ENCODE measurements around the gene GPS1. TPM values are rescaled to one million over a fixed set of nuclear protein-coding genes. Genes with fewer than 3 reads are reported as not detected.

GPS1 gene
- total RNA-seq, 1 donor = 93.7 TPM

- Histone ChIP-seq H3K36me3 (ENCODE audit: insufficient read depth, low read length) (peaks cover 46% of the 10 kb centered on the region), H3K9me3 (ENCODE audit: low read depth, low read length) (no peaks in the 10 kb centered on the region), H2AFZ (ENCODE audit: low read length) (no peak overlapping the region), H3K4me2 (ENCODE audit: insufficient read depth, low read length) (no peak overlapping the region), H3K27ac (ENCODE audit: low read depth, low read length) (no peak overlapping the region), H3K4me1 (ENCODE audit: insufficient read depth, low read length) (peaks cover under 1% of the 10 kb centered on the region), H3K27me3 (ENCODE audit: insufficient read depth, low read length) (no peaks in the 10 kb centered on the region), H3K79me2 (ENCODE audit: insufficient read depth, low read length) (peaks cover 16% of the 10 kb centered on the region), H3K4me3 (ENCODE audit: insufficient read depth, low read length) (no peak overlapping the region), H4K20me1 (ENCODE audit: insufficient read depth, low read length) (peaks cover 3% of the 10 kb centered on the region)
- DNase-seq (ENCODE audit: insufficient read length, low spot score, missing footprints) = peak; percentile 84
- TF ChIP-seq CTCF (IDR thresholded peaks at IDR 0.05; ENCODE audit: extremely low read depth, low read depth, low read length) = no peak
Measured at GRCh38 chr17:82058230-82058854, 6.6 kb downstream of the GPS1 start.

GRCh38 chr17:82058855-82059249 lies 7.2 kb downstream of the GPS1 start:
- Histone ChIP-seq H3K4me1 (ENCODE audit: insufficient read depth, low read length) (no peaks in the 10 kb centered on the region), H3K4me3 (ENCODE audit: insufficient read depth, low read length) (no peak overlapping the region), H3K27me3 (ENCODE audit: insufficient read depth, low read length) (no peaks in the 10 kb centered on the region), H4K20me1 (ENCODE audit: insufficient read depth, low read length) (peaks cover 3% of the 10 kb centered on the region), H3K27ac (ENCODE audit: low read depth, low read length) (no peak overlapping the region), H3K79me2 (ENCODE audit: insufficient read depth, low read length) (peaks cover 16% of the 10 kb centered on the region), H3K9me3 (ENCODE audit: low read depth, low read length) (no peaks in the 10 kb centered on the region), H3K36me3 (ENCODE audit: insufficient read depth, low read length) (peaks cover 50% of the 10 kb centered on the region), H2AFZ (ENCODE audit: low read length) (no peak overlapping the region), H3K4me2 (ENCODE audit: insufficient read depth, low read length) (no peak overlapping the region)
- no peak for TF ChIP-seq CTCF (IDR thresholded peaks at IDR 0.05; ENCODE audit: extremely low read depth, low read depth, low read length)
- peak; percentile 81 for DNase-seq (ENCODE audit: insufficient read length, low spot score, missing footprints)

- Histone ChIP-seq H3K27ac (ENCODE audit: low read depth, low read length) (no peak overlapping the region), H3K4me2 (ENCODE audit: insufficient read depth, low read length) (no peak overlapping the region), H3K36me3 (ENCODE audit: insufficient read depth, low read length) (peaks cover 49% of the 10 kb centered on the region), H3K4me3 (ENCODE audit: insufficient read depth, low read length) (no peak overlapping the region), H4K20me1 (ENCODE audit: insufficient read depth, low read length) (peaks cover 7% of the 10 kb centered on the region), H2AFZ (ENCODE audit: low read length) (no peak overlapping the region), H3K9me3 (ENCODE audit: low read depth, low read length) (no peaks in the 10 kb centered on the region), H3K4me1 (ENCODE audit: insufficient read depth, low read length) (peaks cover 2% of the 10 kb centered on the region), H3K27me3 (ENCODE audit: insufficient read depth, low read length) (no peaks in the 10 kb centered on the region), H3K79me2 (ENCODE audit: insufficient read depth, low read length) (peaks cover 16% of the 10 kb centered on the region)
- no peak for TF ChIP-seq CTCF (IDR thresholded peaks at IDR 0.05; ENCODE audit: extremely low read depth, low read depth, low read length)
- peak; percentile 77 for DNase-seq (ENCODE audit: insufficient read length, low spot score, missing footprints)
Measured at GRCh38 chr17:82059272-82060000, 7.7 kb downstream of the GPS1 start.

GRCh38 chr17:82060001-82060380 lies 8.3 kb downstream of the GPS1 start:
- Histone ChIP-seq H3K4me2 (ENCODE audit: insufficient read depth, low read length) (no peak overlapping the region), H4K20me1 (ENCODE audit: insufficient read depth, low read length) (peaks cover 7% of the 10 kb centered on the region), H3K36me3 (ENCODE audit: insufficient read depth, low read length) (peaks cover 44% of the 10 kb centered on the region), H3K27ac (ENCODE audit: low read depth, low read length) (no peak overlapping the region), H3K79me2 (ENCODE audit: insufficient read depth, low read length) (peaks cover 19% of the 10 kb centered on the region), H3K4me3 (ENCODE audit: insufficient read depth, low read length) (no peak overlapping the region), H2AFZ (ENCODE audit: low read length) (no peak overlapping the region), H3K9me3 (ENCODE audit: low read depth, low read length) (no peaks in the 10 kb centered on the region), H3K4me1 (ENCODE audit: insufficient read depth, low read length) (peaks cover 8% of the 10 kb centered on the region), H3K27me3 (ENCODE audit: insufficient read depth, low read length) (no peaks in the 10 kb centered on the region)
- TF ChIP-seq CTCF (IDR thresholded peaks at IDR 0.05; ENCODE audit: extremely low read depth, low read depth, low read length) = no peak
- peak; percentile 73 for DNase-seq (ENCODE audit: insufficient read length, low spot score, missing footprints)

Measured in osteoblast (primary cell).